HG03159 (cell line): Measurements from ENCODE around the gene GNAL.
"Not testable (repeated sequence)": the region's sequence is repeated elsewhere in the genome, so short reads cannot be mapped to it uniquely, and the experiment has no call there.

Source experiments
- ATAC-seq: cut with Tn5 transposase; IDR thresholded peaks from one replicate; pipeline ENCODE4 v1.9.1; 2021; ENCODE audit warnings: mild to moderate bottlenecking, moderate library complexity; ENCODE audit not compliant: unreplicated experiment

GNAL gene

GRCh38 chr18:11668441-11669169, 20.5 kb upstream of the GNAL start:
- ATAC-seq = no peak

DNA sequence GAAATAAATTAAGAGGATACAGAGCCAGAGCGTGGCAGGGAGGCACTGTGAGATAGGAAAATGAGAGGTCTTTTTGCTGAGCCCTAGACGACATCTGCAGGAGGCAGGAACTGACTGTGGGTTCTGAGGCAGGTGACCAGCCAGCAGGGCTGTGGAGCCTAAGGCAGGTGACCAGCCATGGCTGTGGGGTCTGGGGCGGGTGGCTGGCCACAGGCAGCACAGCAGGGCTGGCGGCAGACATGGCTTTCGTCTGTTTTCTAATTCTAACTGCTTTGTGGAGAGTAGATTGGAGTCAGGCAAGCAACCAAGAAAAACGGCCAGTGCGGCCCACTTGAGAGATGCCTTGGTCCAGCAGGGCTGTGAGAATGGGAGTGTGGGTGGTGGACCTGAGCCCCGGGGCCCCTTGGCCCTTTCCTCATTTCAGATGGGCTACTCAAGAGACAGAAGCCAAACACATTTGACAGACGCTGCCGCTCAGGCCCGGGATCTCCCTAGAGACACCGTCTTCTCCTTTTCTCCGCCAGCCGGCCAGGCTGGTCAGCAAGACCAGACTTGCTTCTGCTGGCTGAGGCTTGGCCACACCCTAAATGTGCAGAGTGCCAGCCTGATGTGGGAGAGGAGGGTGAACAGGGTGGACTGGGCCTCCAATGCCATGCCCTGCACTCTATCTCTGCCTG, 19.7 kb upstream of the GNAL start:
- no peak for ATAC-seq

DNA sequence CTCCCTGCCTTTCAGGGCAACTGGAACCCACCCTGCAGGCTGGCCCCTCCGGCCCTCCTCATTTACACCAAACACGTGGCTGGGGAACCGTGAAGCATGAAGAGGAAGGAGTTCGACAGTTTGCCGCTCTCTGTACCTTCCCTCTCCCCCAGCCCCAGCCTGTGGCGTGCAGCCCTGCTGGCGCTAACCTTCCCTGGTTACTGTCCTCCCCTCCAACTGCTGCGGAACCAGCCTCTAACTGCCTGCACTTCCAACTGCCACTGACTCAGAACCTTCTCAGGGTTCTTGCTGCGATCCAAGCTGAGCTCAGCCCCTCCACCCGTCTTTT, 19.2 kb upstream of the GNAL start:
- no peak for ATAC-seq

DNA sequence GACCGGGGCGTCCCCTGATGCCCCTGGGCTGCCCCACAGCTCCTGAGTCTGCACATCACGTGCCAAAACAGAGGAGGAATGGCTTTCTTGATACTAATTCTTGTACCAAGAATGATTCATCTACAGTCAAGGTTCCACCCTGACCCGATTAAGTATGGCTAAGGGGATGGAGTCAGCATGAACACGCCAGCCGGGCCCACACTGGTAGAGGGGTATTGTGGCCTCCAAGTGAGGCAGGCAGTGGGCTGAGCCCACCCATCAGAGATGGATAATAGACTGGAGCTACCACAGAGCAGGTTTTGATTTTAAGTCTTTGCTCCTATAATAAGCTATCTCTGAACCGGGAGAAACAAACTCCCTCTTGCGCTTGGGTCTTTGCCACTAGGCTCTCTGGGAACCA, 17.9 kb upstream of the GNAL start:
- no peak for ATAC-seq

- ATAC-seq = no peak
These were observed 16.9 kb upstream of the GNAL start for GRCh38 chr18:11672198-11672597.

- no peak for ATAC-seq
These were observed 16.1 kb upstream of the GNAL start for GRCh38 chr18:11672846-11673454.

GRCh38 chr18:11673560-11673959, 15.5 kb upstream of the GNAL start:
- ATAC-seq = no peak

DNA sequence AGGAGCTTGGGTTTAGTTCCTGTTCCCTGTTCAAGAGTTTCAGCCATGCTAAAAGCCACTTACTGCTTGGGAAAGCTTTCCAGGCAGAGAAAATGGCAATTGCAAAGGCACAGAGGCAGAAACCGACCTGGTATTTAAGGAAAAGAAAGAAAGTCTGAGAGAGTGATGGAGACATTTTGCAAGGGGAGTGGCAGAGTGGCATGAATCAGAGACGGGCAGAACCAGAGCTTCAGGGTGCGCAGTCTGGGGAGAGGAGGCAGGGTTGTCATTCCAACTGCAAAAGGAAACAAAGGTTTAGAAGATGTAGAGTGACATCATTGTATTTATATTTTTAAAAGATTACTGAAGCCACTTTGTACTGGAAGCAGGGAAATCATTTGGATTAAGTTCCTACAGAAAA, 14.9 kb upstream of the GNAL start:
- ATAC-seq = no peak

DNA sequence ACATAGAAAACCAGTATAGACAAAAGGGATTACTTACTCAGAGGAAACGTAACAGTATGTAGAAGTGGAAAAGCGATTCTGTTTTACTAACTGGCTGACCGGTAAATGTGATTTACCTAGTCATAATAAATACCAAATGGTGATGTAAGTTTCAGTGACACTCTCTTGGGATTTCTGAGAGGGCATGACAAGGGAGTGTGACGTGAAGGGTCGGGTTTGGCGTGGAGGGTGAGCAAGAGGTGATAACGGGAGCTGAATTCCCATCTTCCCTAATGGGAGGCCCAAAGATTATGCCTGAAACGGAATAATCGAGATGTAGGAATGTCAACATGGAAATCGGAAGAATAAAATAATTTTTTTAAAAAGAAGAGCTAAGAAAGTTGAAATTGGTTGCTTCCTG, 12.7 kb upstream of the GNAL start:
- ATAC-seq = no peak

DNA sequence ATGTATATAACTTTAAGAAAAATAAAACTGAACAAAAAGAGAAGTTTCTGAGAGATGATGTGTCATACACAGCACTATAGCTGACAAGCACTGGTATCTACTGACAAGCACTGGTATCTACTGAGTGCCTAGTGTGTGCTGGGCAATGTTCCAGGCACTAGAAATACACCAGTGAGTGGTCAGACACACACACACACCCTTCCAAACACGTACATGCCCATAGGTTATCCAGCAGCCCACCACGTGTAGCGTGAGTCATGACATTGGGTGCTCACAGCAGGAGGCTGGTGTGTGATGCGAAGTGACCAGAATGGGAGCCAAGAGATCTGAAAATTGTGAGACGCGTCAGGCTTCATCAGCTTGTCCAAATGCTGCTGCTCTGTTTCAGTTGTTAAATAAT, 12.2 kb upstream of the GNAL start:
- no peak for ATAC-seq

- ATAC-seq = no peak
These were observed 10.9 kb upstream of the GNAL start for GRCh38 chr18:11678211-11678610.

DNA sequence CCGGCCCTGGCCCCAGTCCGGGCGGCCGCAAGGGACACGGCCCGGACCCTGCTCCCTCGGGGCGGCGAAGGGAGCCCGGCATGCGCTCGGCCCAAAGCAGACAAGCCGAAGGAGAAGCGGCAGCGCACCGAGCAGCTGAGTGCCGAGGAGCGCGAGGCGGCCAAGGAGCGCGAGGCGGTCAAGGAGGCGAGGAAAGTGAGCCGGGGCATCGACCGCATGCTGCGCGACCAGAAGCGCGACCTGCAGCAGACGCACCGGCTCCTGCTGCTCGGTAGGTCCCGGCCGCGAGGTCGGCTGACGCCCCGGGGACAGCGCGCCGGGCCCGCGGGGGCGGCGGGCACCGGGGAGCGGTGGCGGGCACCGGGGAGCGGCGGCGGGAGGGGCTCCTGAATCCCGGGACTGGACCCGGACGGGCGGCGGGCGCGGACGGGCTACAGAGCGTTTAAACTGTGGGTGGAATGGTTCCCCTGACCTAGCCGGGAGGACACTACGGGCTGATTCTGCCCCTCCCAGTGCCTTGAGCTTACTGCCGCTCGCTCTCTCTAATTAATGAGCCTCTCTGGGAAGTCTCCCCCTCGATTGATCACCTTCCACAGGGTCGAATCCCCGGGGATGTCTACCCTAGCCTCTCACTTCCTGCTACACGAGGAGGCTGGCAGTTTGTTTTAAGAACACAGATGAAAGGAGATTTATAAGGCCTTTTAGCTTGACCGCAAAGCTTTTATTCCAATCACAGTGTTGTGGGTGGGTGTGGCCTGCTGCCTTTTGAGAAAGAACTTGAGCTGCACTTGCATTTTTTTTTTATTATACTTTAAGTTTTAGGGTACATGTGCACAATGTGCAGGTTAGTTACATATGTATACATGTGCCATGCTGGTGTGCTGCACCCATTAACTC, 853 bp downstream of the GNAL start:
- peak; percentile 36 for ATAC-seq

DNA sequence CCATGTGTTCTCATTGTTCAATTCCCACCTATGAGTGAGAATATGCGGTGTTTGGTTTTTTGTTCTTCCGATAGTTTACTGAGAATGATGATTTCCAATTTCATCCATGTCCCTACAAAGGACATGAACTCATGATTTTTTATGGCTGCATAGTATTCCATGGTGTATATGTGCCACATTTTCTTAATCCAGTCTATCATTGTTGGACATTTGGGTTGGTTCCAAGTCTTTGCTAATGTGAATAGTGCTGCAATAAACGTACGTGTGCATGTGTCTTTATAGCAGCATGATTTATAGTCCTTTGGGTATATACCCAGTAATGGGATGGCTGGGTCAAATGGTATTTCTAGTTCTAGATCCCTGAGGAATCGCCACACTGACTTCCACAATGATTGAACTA, 1.6 kb downstream of the GNAL start:
- ATAC-seq = not testable (repeated sequence)

GRCh38 chr18:11695736-11696135, 6.7 kb downstream of the GNAL start:
- ATAC-seq = no peak

DNA sequence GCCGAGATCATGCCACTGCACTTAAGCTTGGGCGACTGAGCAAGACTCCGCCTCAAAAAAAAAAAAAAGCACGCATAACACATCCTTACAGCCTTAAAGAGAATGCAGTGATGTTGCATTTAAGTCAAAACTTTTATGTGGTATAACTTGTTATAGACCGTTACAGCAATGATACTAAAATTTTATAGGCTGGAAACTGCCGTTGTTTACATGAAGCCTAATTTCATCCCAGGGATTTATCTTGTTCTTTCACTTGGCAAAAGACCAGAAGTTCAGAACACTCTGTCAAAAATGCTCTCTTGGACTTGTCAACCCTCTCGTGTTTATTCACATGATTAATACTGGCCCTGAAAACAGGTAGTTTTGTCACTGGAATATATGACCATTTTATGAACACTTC, 7.4 kb downstream of the GNAL start:
- no peak for ATAC-seq

- no peak for ATAC-seq
These were observed 11.8 kb downstream of the GNAL start for GRCh38 chr18:11700876-11701275.

DNA sequence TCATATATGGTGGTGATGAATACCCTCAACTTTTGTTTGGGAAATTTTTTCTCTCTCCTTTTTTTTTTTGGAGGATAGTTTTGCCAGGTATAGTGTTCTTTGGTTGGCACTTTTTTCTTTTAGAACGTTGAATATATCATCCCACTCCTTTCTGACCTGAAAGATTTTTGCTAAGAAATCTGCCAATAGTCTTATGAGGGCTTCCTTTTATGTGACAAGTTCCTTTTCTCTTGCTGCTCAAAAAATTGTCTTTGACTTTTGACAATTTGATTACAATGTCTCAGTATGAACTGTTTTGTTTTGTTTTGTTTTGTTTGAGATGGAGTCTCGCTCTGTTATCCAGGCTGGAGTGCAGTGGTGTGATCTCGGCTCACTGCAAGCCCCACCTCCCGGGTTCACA, 21.5 kb downstream of the GNAL start:
- ATAC-seq = no peak

GRCh38 chr18:11713756-11714155, 24.7 kb downstream of the GNAL start:
- ATAC-seq = no peak

DNA sequence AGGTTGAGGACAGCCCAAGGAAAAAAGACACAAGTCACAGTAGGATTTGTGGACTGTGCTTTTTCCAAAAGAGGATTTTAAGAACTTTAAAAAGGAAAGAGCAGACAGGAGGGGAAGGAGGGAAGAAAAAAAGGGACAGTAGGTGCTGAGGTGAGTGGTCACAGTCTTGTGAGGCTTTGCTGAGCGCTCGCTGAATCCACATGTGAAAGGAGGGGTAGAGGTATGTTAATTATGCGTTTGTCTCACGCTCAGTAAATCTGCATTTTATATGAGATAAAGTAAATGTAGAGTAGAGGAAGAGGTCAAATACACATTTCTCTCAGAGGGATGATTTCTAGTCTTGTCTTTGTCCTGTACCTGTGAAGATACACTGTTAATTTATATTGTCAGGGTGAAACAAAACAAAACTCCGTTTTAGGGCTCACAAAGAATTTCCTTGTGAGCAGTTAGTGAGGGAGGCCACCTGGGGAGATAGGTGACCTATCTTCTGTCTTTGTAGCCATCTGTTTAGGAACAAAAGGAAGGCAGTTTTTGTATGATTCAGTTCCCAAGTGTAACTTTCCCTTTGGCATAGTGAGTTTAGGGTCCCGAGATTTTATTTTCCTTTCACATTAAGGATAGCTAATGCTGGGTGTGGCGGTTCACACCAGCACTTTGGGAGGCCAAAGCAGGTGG, 25.3 kb downstream of the GNAL start:
- ATAC-seq = no peak

GRCh38 chr18:11716767-11717315, 27.8 kb downstream of the GNAL start:
- ATAC-seq = not testable (repeated sequence)

DNA sequence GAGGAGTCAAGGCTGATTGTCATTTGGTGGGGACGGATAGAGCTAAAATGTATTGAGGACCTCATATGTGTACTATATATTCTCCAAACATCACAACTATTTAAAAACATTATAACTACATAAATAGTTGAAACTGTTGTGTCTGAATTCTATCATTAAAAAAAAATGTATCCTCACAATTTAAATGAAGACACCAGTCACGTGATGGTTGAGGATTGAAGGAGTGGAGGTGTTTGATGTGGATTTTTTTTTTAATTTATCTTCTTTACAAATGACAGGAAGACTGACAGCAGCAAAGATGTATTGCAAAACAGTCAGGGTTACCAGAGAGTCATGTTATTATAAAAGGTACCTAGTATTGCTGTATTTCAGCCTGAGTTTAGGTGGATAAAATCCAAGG, 30.0 kb downstream of the GNAL start:
- no peak for ATAC-seq
